Measurements from ENCODE around the gene APOF.

GRCh38 chr12:56366948-56367347 is 4.3 kb upstream of the APOF start:
- TF ChIP-seq POLR2A (IDR thresholded peaks at IDR 0.05) = no peak
- TF ChIP-seq, protein P1, sequence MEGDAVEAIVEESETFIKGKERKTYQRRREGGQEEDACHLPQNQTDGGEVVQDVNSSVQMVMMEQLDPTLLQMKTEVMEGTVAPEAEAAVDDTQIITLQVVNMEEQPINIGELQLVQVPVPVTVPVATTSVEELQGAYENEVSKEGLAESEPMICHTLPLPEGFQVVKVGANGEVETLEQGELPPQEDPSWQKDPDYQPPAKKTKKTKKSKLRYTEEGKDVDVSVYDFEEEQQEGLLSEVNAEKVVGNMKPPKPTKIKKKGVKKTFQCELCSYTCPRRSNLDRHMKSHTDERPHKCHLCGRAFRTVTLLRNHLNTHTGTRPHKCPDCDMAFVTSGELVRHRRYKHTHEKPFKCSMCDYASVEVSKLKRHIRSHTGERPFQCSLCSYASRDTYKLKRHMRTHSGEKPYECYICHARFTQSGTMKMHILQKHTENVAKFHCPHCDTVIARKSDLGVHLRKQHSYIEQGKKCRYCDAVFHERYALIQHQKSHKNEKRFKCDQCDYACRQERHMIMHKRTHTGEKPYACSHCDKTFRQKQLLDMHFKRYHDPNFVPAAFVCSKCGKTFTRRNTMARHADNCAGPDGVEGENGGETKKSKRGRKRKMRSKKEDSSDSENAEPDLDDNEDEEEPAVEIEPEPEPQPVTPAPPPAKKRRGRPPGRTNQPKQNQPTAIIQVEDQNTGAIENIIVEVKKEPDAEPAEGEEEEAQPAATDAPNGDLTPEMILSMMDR (IDR thresholded peaks at IDR 0.05 in 8 of 11, conservative IDR thresholded peaks at IDR 0.05 in 3 of 11) = no peak
